Colon (tissue), 2 donors: ENCODE results near the gene GRIA3.
"Not testable (repeated sequence)": the region's sequence is repeated elsewhere in the genome, so short reads cannot be mapped to it uniquely, and the experiment has no call there.

Source experiments
- FAIRE-seq: peaks from 2 replicates; lab custom pipeline; 2012; peaks lifted over from hg19 to GRCh38; lab: Jason Lieb, UNC
- donor health status: control.
- donor health status: control.

Gene GRIA3

DNA sequence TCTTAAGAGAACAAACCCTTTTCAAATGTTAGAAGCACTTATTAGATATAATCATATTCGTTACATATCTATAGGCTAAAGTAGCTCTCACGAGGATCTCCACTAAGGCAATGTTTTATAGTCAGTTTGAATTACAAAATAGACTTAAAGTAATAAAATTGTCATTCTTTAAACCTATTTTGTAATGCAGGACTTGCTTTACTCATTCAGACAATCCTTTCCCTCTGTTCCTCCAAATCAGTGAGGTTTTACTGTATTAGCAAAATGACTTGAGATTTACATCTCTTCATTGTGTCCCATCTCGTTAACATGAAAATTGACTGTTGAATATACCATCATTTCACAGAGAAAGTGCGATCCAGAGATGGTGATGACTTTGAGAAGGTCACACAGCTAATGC, 284.4 kb downstream of the GRIA3 start:
- no peak for FAIRE-seq

- no peak for FAIRE-seq
Observed at GRCh38 chrX:123475068-123475724, 291.1 kb downstream of the GRIA3 start.

DNA sequence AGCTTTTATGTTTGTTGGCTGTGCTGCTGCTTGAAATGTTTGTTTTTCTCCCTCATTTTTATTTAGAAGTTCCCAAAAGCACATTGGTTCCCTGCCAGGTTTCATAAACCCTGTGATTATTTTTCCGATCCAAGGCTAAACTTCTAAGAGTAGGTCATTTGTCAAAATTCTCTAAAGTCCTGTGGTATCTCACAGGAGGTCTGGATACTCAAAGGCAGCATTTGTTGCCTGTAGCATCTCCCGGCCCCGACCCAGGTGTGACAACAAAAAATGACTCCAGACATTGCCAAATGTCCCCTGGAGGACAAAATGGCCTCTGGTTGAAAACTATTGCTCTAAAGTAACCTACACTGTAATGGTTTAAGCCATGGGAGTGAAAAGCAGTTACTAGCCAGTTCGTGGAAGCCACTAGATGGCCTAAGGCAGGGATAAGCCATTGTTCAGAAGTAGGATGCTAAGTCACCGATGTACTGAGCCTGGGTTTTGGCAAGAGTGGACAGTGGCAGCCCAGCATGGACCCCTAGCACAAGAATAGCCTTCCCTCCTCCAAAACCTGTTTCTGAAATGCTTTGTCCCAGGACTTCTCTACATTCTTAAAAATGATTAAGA, 292.6 kb downstream of the GRIA3 start:
- no peak for FAIRE-seq

DNA sequence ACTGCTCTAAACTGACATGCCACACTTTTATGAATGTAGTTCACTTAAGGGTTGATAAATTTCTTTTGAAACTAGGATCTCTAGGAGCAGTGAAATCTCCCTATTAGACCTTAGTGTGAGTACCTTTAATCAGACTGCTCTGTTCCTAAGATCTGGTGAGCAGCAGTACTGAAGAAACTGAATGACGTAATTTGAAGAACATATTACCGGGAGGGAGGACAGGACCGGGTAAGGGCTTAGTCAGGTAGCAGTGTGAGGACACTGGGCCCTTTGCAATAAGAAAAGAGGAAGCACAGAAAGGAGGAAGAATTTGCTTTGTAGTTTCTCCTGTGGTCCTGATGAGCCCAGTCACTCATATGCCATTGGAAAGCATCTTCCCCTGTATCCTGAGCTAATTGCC, 293.6 kb downstream of the GRIA3 start:
- no peak for FAIRE-seq

GRCh38 chrX:123481913-123482851, 298.1 kb downstream of the GRIA3 start:
- FAIRE-seq, result no peak

DNA sequence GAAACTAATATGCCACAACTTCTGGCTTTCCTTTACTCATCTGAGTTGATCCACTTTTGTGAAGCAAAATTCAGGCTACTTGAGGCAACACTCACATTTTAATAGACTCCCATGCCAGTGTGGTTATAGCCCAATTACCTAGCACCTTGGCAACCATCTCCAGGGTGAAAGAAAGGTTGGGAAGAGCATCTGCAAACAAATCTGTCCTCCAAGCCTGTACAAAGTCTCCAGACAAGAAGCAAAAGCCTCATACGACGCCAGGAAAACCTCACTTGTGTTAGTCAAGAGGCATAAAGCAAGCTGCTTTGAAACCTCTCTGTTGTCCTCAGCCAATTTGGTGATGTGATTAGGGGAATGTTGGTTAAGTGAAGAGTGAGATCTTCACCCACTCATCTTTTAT, 302.2 kb downstream of the GRIA3 start:
- FAIRE-seq, result no peak

DNA sequence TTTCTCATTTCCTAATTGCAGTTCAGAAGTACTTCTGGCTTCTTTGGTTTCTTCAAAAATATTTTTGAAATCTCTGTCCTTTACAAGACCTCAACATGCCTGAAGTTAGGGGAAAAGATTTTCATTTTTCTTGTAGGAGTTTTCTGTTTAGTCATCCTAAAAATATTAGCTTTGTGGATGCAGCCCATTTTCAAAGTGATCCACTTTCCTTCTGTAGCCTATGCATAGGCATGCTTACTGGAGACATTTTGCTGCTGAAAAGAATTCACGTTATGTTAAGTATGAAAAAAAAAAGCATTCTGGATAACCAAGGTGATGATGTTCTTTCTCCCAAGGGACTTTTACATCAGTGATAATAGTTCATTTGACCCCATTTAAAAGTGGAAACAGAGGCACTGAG, 303.2 kb downstream of the GRIA3 start:
- FAIRE-seq, result no peak

DNA sequence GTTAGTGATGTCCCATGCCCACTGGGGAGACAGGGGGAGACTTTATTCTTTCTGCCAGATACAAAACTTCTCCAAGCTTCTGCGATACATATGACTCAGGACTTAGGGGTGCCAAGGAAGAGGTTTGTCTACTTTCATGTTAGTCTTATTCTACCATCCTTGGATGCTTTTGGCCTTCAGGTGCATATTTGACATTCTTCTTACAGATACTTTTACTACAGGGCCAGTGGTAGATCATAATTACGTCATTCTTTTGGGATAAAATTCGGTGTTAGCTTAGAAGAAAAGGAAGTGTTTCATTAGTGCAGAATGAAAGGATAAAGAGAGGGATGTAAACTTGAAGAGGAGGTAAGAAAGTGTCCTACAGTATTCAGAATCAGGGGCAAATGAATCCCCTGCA, 303.6 kb downstream of the GRIA3 start:
- FAIRE-seq, result no peak

GRCh38 chrX:123489011-123489410, 304.9 kb downstream of the GRIA3 start:
- no peak for FAIRE-seq

DNA sequence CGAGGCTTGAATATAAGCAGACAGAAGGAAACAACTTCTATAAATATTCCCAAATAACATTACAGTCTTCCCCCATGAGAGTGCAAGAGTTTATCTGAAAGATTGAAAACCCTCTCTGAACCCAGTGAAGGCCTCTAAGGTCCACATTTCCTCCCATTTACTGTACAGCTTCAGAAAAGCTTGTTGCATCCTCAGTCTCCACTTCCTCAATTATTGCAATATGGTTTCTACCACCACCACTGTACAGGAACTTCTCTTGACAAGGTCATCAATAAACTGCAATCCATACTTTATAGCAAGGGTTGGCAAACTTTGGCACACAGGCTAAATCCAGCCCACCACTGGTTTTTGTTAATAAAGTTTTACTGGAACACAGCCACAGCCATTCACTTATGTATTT, 309.8 kb downstream of the GRIA3 start:
- FAIRE-seq, result no peak

GRCh38 chrX:123499787-123500186, 315.7 kb downstream of the GRIA3 start:
- FAIRE-seq, result no peak

DNA sequence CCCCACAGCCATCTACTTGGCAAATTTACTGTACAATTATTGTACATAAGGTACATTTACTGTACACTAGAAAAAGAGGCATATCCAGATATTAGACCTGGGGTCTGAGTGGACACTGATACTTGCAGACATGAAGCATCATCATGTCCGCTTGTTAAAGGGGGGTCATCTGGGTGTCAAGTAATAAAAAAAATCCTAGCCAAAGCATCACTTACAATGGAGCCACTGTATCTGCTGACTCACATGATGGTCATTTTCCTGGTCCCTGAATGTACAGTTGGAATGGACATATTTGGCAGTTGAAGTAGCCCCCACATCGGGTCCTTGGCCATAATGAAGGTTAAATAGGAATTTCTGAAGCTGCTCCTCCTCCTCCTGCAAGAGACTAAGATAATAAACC, 320.0 kb downstream of the GRIA3 start:
- FAIRE-seq, result no peak

DNA sequence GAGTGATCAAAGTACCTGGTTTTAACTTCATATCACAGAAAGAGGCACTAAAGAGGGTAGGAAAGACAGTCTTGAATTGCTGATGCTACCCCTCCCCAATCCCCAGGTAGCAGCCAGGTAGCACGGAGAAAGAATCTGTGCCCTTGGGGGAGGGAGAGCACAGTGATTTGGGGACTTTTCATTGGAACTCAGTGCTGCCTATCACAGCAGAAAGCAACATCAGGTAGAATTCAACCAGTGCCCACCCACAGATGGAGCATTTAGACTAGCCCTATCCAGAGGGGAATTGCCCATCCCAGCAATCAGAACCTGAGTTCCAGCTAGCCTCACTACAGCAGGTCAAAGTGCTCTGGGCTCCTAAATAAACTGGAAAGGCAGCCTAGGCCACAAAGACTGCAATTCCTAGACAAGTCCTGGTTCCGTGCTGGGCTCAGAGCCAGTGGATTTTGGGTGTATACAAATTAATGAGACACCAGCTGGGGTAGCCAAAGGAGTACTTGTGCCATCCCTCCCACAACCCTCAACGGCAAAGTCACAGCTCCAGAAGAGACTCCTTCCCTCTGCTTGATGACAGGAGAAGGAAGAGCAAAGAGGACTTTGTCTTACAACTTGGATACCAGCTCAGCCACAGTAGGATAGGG, 320.7 kb downstream of the GRIA3 start:
- no peak for FAIRE-seq

- no peak for FAIRE-seq
Observed at GRCh38 chrX:123513585-123514278, 329.7 kb downstream of the GRIA3 start.

DNA sequence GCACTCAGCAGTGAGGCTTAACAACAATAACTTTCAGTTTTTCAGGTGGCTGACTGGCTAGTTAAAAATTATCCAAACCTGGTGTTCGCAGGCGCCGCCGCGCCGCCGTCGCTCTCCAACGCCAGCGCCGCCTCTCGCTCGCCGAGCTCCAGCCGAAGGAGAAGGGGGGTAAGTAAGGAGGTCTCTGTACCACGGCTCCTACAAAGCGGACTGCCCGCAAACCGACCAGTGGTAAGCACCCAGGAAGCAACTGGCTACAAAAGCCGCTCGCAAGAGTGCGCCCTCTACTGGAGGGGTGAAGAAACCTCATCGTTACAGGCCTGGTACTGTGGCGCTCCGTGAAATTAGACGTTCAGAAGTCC, 330.2 kb downstream of the GRIA3 start:
- FAIRE-seq, result not testable (repeated sequence)

- no peak for FAIRE-seq
Observed at GRCh38 chrX:123518791-123519190, 334.7 kb downstream of the GRIA3 start.

GRCh38 chrX:123525123-123525725, 341.1 kb downstream of the GRIA3 start:
- FAIRE-seq, result no peak

- not testable (repeated sequence) for FAIRE-seq
Observed at GRCh38 chrX:123530726-123531125, 346.6 kb downstream of the GRIA3 start.
